AG04449 (cell line): ENCODE measurements around the gene MAST4.

Experiments used
- CTCF ChIA-PET: fragments of 350-600 bp; formaldehyde crosslinking; extraction: SDS; loops from one replicate; lab custom pipeline; 2021; ENCODE audit warnings: antibody characterized with exemption; lab: Yijun Ruan, JAX
- POLR2A ChIA-PET: fragments of 400-600, 350-600 bp; formaldehyde crosslinking; extraction: SDS; loops from one replicate; lab custom pipeline; 2020; ENCODE audit warnings: antibody characterized with exemption, inconsistent platforms; lab: Yijun Ruan, JAX
- DNase-seq: peaks from one replicate; pipeline ENCODE4 v3.0.0-alpha.2; 2010; ENCODE audit warnings: low read depth, low spot score
- H3K4me3 ChIP-seq: 2 replicates; pipeline ENCODE4 v1.5.1; 2011; ENCODE audit warnings: low read depth, mild to moderate bottlenecking, control low read depth, low read length
- CTCF ChIP-seq: IDR thresholded peaks from one replicate; pipeline ENCODE4 v1.5.1; 2011; ENCODE audit warnings: mild to moderate bottlenecking, moderate library complexity, low read length, control low read depth, inconsistent platforms; ENCODE audit not compliant: insufficient read depth; ENCODE audit errors: missing control alignments

Gene MAST4

GRCh38 chr5:67188274-67189078 is 592.3 kb downstream of the MAST4 start:
- CTCF ChIA-PET: no interaction called here
- no peak for DNase-seq
- POLR2A ChIA-PET: no interaction called here

DNA sequence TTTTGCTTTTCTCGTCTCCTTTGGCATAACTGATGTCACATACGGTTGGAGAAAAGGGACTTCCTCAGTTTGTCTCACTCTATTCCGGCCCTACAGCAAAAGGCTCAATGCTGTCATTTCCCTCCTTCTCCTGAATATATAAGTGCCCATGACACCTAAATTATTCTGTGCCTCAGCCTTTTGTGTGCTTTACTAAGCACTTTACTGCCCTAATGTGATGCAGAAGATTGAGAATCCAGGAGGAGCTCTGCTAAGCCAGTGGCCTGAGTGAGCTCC is 592.8 kb downstream of the MAST4 start:
- ChIA-PET CTCF (no interaction called here), POLR2A (no interaction called here)
- no peak for DNase-seq
- no peak for TF ChIP-seq CTCF
- H3K4me3 ChIP-seq: no peak overlapping the region

More at GRCh38 chr5:67188274-67189078, 592.3 kb downstream of the MAST4 start:
- TF ChIP-seq CTCF: no peak
- H3K4me3 ChIP-seq: no peak overlapping the region

- TF ChIP-seq CTCF: no peak
- POLR2A ChIA-PET: no interaction called here
- CTCF ChIA-PET: no interaction called here
- DNase-seq: no peak
- no peak overlapping the region for H3K4me3 ChIP-seq
These were observed 593.7 kb downstream of the MAST4 start for GRCh38 chr5:67189931-67190330.

DNA sequence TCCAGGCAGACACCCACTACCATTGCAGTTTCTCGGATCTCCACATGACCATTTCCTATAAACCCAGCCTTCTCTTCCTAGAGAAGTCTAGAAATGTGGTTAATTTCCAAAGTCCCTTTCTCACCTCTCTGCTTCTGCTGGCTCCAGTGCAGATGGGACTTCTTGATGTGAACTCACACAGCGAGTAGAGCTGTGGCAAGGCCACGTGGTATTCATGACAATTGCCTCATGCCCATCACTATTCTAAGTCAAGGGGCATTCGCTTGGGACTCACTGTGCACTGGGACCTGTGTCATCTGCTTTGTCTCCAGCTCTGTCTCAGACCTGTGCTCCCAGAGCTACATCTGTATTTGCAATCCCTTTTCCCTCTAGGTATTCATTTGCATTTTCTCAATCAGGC is 594.2 kb downstream of the MAST4 start:
- ChIA-PET CTCF (no interaction called here), POLR2A (no interaction called here)
- no peak for TF ChIP-seq CTCF
- no peak overlapping the region for H3K4me3 ChIP-seq
- no peak for DNase-seq

- TF ChIP-seq CTCF: no peak
- CTCF ChIA-PET: no interaction called here
- POLR2A ChIA-PET: no interaction called here
These were observed 594.7 kb downstream of the MAST4 start for GRCh38 chr5:67190861-67191260.

GRCh38 chr5:67192719-67193438 is 596.7 kb downstream of the MAST4 start:
- no peak for TF ChIP-seq CTCF
- CTCF ChIA-PET: interaction anchor here (1.3 kb wide), 1 partner anchor 29 kb away, joined by 3 read pairs; no protein-coding TSS in a partner anchor
- POLR2A ChIA-PET: no interaction called here
- H3K4me3 ChIP-seq: no peak overlapping the region
- no peak for DNase-seq

More at GRCh38 chr5:67190861-67191260, 594.7 kb downstream of the MAST4 start:
- no peak for DNase-seq
- no peak overlapping the region for H3K4me3 ChIP-seq
